ENCODE measurements around the gene GRIK4.

DNA sequence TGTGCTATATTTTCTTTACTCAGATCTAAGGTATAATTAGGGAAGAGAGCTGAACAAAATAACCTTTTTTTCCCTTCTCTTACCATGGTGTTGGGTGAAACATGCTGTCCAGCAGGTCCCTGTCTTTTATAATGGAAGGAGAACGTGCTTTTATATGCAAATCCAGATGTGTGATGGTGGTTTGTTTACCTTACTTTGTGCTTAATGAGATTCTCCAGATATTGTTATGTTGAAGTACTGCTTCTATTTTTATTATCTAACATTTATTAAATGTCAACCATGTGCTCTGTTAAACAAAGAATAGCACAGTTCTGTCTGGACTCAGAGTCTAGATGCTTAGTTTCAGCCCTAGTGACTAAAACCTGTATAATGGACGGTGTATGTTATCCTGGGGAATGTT is 10.1 kb upstream of the GRIK4 start:
- TF ChIP-seq, protein P1, sequence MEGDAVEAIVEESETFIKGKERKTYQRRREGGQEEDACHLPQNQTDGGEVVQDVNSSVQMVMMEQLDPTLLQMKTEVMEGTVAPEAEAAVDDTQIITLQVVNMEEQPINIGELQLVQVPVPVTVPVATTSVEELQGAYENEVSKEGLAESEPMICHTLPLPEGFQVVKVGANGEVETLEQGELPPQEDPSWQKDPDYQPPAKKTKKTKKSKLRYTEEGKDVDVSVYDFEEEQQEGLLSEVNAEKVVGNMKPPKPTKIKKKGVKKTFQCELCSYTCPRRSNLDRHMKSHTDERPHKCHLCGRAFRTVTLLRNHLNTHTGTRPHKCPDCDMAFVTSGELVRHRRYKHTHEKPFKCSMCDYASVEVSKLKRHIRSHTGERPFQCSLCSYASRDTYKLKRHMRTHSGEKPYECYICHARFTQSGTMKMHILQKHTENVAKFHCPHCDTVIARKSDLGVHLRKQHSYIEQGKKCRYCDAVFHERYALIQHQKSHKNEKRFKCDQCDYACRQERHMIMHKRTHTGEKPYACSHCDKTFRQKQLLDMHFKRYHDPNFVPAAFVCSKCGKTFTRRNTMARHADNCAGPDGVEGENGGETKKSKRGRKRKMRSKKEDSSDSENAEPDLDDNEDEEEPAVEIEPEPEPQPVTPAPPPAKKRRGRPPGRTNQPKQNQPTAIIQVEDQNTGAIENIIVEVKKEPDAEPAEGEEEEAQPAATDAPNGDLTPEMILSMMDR (IDR thresholded peaks at IDR 0.05) = no peak
- TF ChIP-seq EZH2 (IDR thresholded peaks at IDR 0.05; ENCODE audit: borderline replicate concordance, insufficient read depth, low read depth, low read length, poor library complexity, severe bottlenecking) = no peak
